Cardiac septum (tissue), 1 donor: ENCODE data around the gene PLEKHA5. TPM values are rescaled to one million over a fixed set of nuclear protein-coding genes. Genes with fewer than 3 reads are reported as not detected.
"Not testable (repeated sequence)": the region's sequence is repeated elsewhere in the genome, so short reads cannot be mapped to it uniquely, and the experiment has no call there.

ENCODE experiments used
- DNase-seq: peaks from one replicate; pipeline ENCODE4 v3.0.0-alpha.2; 2020; ENCODE audit warnings: low spot score
- intact Hi-C: fragments of 100-400 bp; cut with DNase I; formaldehyde crosslinking; loops from one replicate; pipeline ENCODE4 v1.14.0; 2022
- total RNA-seq: library from RNA; stranded (reverse); fragmentation: NEBNext Ultra II Directional; extraction: Animal tissue kit (Norgen Biotek cat#: 25700); gene quantifications from one replicate; pipeline ENCODE4 v1.2.1, GENCODE V29; 2021
- donor health status: DM: no; HTN: no; CAD: no.

PLEKHA5 gene
- total RNA-seq, 1 donor from 2014 or later, result 65.4 TPM

GRCh38 chr12:19215115-19215514 lies 85.6 kb downstream of the PLEKHA5 start:
- intact Hi-C loops, result no loop called here
- no peak for DNase-seq

- DNase-seq, result no peak
Observed at GRCh38 chr12:19217446-19217845, 87.9 kb downstream of the PLEKHA5 start.

GRCh38 chr12:19220205-19220604 lies 90.7 kb downstream of the PLEKHA5 start:
- DNase-seq, result no peak
- intact Hi-C loops, result no loop called here

More at GRCh38 chr12:19217446-19217845, 87.9 kb downstream of the PLEKHA5 start:
- intact Hi-C loops, result no loop called here

DNA sequence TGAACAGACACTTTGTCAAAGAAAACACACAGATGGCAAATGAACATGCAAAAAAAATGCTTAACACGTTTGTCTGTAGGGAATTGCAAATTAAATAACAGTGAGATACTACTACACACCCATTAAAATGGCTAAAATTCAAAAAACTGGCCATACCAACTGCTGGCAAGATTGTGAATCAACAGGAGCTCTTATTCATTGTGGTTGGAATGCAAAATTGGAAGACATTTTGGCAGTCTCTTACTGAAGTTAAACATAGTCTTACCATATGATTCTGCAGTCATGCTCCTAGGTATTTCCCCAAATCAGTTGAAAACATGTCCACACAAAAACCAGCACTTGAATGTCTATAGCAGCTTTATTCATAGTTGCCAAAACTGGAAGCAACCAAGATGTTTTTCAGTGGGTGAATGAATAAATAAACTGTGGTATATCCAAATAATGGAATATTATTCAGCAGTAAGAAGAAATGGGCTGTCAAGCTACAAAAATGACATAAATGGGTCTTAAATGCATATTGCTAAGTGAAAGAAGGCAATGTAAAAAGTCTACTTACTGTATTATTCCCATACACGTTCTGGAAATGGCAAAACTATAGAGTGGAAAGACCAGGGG lies 91.4 kb downstream of the PLEKHA5 start:
- intact Hi-C loops, result no loop called here
- DNase-seq, result no peak

- no peak for DNase-seq
- intact Hi-C loops, result no loop called here
Observed at GRCh38 chr12:19222558-19222957, 93.0 kb downstream of the PLEKHA5 start.

GRCh38 chr12:19223018-19223417 lies 93.5 kb downstream of the PLEKHA5 start:
- intact Hi-C loops, result no loop called here
- no peak for DNase-seq

DNA sequence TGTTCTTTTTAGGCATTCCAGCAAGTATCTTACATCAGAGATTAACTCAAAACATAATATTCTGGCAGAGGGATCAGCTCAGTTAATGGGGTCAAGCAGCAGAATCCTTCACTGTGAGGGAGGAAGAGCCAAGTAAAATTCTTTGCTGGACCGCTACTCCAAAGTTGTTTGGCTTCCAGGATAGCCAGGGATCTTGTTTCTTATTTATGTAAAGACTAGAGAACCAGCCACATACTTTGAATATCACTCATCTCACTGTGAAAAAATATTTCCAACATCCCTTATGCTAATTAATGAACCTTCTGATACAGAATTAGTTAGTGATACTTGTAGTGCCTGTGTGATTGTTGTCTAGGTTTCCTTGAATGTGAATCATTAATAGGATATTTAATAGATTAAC lies 94.2 kb downstream of the PLEKHA5 start:
- no peak for DNase-seq
- intact Hi-C loops, result no loop called here

DNA sequence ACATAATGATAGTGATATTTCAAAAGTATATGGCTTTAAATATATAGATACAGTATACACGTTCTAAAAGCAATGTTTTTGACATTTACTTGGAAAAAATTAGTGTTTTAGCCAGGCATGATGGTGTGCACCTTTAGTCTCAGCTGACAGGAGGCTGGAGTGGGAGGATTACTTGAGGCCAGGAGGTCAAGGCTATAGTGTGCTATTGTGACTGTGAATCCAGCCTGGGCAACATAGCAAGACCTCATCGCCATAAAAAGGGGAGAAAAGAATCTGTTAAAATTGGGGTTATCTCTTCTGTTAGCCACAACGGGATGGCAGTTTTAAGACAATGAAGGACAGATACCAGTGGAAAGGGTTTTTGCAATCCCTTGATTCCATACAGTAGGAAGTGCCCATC lies 95.2 kb downstream of the PLEKHA5 start:
- no peak for DNase-seq
- intact Hi-C loops, result no loop called here

DNA sequence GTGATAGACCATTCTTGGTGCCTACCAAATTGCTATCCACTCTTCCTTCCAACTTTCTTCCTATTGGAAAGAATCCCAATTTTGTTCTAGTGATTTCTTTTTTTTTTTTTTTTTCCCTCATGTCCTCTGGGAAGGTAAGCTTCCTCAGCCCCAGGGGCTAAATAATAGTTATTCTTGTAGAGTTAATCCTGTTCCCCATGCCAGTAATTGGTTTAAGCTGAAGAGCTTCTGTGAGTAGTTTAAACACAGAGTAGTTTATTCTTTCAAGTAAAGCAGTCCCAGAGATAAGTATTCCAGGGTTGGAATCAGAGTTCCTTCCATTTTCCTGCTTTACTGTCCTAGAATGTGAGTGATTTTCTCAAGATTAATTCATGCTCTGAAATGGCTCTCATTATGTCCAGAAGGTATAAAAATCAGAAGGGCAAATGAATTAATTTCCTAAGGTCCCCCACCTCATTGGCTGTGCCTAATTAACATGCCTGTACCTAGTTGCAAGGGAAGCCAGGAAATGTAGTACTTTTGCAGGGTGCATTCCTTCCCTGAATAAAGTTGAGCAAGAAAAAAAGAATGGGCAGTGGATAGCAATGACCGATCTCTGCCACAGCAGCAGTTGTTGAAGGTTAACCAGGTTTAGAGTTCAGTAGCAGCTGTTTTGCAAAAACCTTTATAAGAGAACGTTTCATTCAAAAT lies 97.8 kb downstream of the PLEKHA5 start:
- DNase-seq, result no peak
- intact Hi-C loops, result no loop called here

DNA sequence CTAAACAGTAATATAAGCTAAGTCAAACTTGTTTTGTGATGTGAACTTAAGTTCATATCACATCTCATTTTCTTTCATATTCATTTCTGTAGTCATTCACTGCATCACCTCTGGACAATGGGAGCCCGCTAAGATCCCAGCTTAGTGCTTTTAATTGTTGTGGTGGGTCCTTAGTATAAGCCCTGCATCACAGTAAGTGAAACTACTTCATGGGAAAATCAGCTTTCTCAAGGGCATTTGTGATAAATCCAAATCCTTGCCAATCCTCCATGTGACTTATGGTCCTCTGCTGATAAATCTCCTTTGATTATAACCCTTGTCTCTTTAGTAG lies 98.3 kb downstream of the PLEKHA5 start:
- intact Hi-C loops, result no loop called here
- no peak for DNase-seq

GRCh38 chr12:19229021-19229420 lies 99.5 kb downstream of the PLEKHA5 start:
- DNase-seq, intact Hi-C loops: not testable (repeated sequence)

- intact Hi-C loops, result loop anchor here (10.0 kb wide), 1 partner anchor 476 kb away; no protein-coding TSS in a partner anchor
- no peak for DNase-seq
Observed at GRCh38 chr12:19230299-19230866, 100.8 kb downstream of the PLEKHA5 start.

- no peak for DNase-seq
- intact Hi-C loops, result loop anchor here (10.0 kb wide), 1 partner anchor 476 kb away; no protein-coding TSS in a partner anchor
Observed at GRCh38 chr12:19230896-19231295, 101.4 kb downstream of the PLEKHA5 start.

- no peak for DNase-seq
- intact Hi-C loops, result loop anchor here (10.0 kb wide), 1 partner anchor 479 kb away; no protein-coding TSS in a partner anchor
Observed at GRCh38 chr12:19234171-19234704, 104.7 kb downstream of the PLEKHA5 start.

- intact Hi-C loops, result loop anchor here (5.0 to 10.0 kb wide), 2 partner anchors 38 to 480 kb away; no protein-coding TSS in a partner anchor
- DNase-seq, result no peak
Observed at GRCh38 chr12:19234981-19235871, 105.7 kb downstream of the PLEKHA5 start.

DNA sequence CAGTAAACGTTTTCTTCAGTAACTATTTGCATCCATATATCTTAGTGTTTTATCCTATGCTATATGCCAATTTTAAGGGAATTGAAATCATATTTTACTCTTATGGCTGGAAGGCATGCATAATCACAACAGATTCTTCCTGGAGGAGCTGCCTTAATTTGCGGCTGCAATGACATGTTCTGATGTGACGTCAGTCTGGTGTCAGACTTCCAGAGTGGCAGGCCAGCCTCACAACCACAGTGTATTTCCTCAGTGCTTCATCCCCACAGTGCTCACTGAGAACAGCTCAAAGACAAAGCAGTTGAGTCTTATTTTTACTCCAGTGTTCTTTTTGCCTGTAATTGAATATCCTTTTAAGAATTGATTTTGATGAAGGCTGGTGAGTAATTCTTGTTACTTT lies 107.1 kb downstream of the PLEKHA5 start:
- DNase-seq, result no peak
- intact Hi-C loops, result loop anchor here (5.0 to 10.0 kb wide), 2 partner anchors 39 to 482 kb away; no protein-coding TSS in a partner anchor

DNA sequence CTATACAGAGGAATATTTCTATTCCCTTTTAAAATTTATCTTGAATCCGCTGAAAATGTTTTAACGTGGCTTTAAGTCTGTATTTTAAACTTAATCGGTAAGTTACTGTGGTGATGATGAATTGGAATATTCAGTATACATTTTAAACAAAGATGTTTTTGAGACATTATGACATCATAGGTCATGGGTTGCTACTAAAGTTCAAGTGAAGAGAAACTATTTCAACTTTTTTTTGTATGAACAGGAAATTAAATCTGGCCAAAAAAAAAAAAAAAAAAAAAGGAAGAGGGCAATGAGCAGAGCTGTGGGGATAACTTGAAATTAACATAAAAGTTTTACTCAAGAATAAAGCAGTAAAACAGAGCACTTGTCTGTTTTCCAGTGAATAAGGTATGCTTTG lies 109.0 kb downstream of the PLEKHA5 start:
- DNase-seq, result no peak
- intact Hi-C loops, result loop anchor here (5.0 to 10.0 kb wide), 2 partner anchors 41 to 484 kb away; no protein-coding TSS in a partner anchor

DNA sequence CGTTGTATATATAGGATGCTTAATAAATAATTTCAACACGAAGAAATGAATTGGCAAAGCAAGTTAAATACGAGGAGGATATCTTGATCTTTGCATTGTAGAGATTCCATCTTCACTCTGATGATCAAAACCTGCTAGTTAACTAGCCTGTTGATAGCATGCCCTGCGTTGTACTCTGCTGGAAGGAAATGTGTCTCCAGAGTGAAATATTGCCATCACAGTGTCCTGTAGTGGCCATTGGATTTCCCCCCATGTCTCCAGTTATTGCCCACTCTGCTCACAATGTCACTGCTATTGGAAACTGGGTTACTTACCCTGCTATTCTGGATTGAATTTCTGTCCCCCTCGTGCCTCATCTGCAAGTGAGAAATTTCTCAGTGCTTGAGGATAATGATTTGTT lies 109.6 kb downstream of the PLEKHA5 start:
- no peak for DNase-seq
- intact Hi-C loops, result loop anchor here (5.0 to 10.0 kb wide), 2 partner anchors 42 to 484 kb away; no protein-coding TSS in a partner anchor

GRCh38 chr12:19239616-19240234 lies 110.2 kb downstream of the PLEKHA5 start:
- intact Hi-C loops, result loop anchor here (5.0 to 10.0 kb wide), 2 partner anchors 42 to 485 kb away; no protein-coding TSS in a partner anchor
- DNase-seq, result no peak
